ENCODE data around the gene DGKQ.
"Not testable (repeated sequence)": the region's sequence is repeated elsewhere in the genome, so short reads cannot be mapped to it uniquely, and the experiment has no call there.

The DGKQ gene

GRCh38 chr4:1011022-1011665, 37.8 kb upstream of the DGKQ start, which contains the start of gene FGFRL1:
FGFRL1 (plus strand) TSS chr4:1011626; CDS start chr4:1012486, 860 bp downstream.
- intact Hi-C loops (cut with DNase I) = no loop called here
- peak in 40 of 42 donors; percentile 59 to 90 (median 77) for DNase-seq

- intact Hi-C loops (cut with DNase I) = no loop called here
- DNase-seq = peak in 12 of 42 donors; percentile 26 to 60 (median 34)
Observed at GRCh38 chr4:1010395-1011021, 37.1 kb upstream of the DGKQ start.

DNA sequence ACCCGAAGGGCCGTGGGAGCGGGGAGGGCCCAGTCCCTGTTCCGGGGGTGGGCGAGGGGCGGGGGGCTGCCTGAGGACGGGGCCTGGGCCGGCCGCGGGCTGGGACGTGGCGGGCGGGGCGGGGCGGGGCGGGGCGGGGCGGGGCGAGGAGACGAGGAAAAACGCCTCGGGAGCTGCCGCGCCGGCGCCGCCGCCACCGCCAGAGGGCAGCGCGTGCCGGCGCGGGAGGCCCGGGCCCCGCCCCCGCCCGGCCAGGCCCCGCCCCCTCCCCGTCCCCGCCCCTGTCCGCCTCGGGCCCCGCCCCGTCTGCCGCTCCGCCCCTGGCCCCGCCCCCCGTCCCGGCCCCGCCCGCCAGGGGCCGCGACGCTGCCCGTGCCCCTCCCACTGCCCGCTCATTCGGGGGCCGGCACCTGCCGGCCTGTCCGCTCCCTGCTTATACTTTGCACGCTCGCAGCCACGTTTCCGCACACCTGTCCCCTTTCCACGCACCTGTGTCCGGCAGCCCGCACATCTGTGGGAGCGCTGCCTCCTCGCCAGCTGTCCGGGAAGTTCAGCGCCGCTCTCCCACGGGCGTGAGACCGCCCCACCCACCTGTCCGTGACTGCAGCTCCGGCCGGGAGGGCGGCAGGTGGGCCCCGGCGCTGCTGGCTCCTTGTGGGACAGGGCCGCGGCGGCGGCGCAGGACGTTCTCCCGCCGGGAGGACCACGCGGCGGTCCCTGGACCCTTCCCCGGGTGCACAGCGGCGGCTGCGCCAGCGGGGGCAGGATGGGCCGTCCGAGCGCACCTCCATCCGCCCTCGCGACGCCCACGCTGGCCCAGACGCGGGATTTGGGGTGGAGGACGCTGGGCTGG, 36.4 kb upstream of the DGKQ start:
- intact Hi-C loops (cut with DNase I) = no loop called here
- peak in 37 of 42 donors; percentile 45 to 87 (median 71) for DNase-seq

DNA sequence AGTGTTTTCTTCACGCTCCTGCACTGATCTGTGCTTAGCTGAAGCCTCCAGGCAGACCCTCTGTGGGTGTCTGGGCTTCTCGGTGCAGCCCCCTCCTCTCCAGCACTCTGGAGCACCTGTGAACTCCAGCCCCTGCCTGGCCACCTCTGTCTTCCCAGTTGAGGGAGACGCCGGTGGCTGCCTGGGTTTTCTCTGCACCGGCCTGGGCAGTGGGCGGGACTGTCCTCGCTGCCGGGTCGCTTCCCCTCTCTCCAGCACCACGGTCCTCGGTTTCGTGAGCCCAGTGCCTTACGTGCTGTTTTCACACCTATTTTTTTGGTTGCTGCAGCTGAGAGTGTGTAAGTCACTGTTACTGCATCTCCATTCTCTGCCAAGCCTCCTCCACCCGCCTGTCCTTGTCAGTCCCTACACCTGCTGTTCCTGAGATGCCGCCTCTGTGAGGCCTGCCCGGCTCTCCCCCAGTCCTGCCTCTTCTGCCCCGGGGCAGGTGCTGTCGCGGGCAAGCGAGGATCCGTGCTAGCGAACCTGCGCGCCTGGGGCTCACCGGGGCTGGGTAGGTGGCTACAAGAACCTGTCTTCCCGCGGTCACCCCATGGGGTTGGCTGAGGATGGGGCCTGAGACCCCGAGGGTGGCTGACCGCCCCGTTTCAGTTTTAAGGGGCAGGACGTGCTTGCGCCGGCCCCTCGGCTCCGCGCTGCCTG, 35.6 kb upstream of the DGKQ start:
- intact Hi-C loops (cut with DNase I) = no loop called here
- DNase-seq = peak in 3 of 42 donors; percentile 19 to 42 (median 33)

GRCh38 chr4:1006856-1007255, 33.5 kb upstream of the DGKQ start:
- DNase-seq = no peak
- intact Hi-C loops (cut with DNase I) = no loop called here

- DNase-seq = no peak
- intact Hi-C loops (cut with DNase I) = no loop called here
Observed at GRCh38 chr4:1004557-1005485, 31.5 kb upstream of the DGKQ start.

- intact Hi-C loops (cut with DNase I) = no loop called here
- no peak for DNase-seq
Observed at GRCh38 chr4:1004071-1004418, 30.7 kb upstream of the DGKQ start.

DNA sequence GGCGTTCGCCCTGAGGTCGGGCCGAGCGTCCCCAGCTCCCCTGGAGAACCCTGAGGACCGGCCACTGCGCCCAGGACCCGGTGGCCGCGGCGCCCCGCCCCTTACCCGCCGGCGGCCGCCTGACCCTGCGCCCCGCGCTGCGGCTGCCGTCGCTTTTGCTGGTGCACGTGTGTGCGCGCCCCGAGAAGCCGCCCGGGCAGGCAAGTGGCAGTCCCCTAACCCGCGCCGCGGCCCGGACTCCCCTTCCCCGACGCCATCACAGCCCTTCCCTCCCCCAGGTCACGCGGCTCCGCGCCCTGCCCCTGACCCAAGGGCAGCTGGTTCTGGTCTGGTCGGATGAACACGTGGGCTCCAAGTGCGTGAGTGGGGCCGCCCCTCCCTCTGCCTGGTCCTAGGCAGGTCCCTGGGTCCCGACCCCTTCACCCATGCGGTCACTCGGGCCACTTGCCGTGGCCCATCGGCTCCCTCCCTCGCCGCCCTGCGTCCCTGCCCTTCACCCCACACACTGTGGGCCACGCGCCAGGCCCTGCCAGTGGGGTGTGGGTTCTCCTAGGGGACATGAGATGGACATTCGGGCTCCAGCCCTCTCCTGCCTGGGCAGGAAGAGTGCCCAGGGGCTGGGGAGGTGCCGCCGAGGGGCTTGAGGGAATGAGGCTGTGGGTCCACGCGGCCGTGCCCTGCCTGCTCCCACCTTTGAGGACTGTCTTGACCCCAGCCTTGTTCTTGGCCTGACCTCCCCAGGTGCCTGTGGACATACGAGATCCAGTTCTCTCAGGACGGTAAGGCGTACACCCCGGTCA, 30.1 kb upstream of the DGKQ start:
- DNase-seq = no peak
- intact Hi-C loops (cut with DNase I) = no loop called here

DNA sequence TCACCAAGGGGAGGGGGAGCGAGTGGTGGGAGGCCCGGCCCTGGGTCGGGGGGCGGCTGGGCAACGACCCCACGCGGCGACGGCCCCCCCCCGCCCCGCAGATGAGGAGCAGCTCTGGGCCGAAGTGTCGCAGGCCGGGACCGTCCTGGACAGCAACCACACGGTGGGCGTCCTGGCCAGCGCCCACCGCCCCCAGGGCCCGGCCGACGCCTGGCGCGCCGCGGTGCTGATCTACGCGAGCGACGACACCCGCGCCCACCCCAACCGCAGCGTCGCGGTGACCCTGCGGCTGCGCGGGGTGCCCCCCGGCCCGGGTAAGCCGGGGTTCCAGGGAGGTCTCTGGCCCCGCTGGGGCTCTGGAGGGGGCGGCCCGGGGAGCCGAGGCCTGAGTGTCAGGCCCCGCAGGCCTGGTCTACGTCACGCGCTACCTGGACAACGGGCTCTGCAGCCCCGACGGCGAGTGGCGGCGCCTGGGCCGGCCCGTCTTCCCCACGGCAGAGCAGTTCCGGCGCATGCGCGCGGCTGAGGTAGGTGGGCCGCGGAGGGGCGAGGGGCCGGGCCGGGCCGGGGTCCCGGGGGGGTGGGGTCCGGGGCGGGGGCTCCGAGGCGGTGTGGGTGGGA, 29.4 kb upstream of the DGKQ start:
- intact Hi-C loops (cut with DNase I) = no loop called here
- DNase-seq = no peak

DNA sequence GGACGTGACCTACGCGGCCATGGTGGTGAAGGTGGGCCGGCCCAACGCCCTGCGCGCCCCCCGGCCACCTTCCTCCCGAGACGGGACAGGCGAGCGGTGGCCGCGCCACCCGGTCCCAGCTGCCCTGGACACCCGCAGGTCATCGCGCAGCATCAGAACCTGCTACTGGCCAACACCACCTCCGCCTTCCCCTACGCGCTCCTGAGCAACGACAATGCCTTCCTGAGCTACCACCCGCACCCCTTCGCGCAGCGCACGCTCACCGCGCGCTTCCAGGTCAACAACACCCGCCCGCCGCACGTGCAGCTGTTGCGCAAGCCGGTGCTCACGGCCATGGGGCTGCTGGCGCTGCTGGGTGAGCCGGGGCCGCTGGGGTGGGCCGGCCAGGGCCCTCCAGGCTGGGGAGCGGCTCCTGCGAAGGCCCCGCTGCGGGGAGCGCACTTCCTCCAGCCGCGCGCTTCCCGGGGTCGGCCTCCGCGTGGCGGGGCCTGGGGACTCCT, 28.8 kb upstream of the DGKQ start:
- intact Hi-C loops (cut with DNase I) = no loop called here
- DNase-seq = no peak

- DNase-seq = no peak
- intact Hi-C loops (cut with DNase I) = no loop called here
Observed at GRCh38 chr4:1001561-1002130, 28.3 kb upstream of the DGKQ start.

- intact Hi-C loops (cut with DNase I) = no loop called here
- DNase-seq = no peak
Observed at GRCh38 chr4:1000686-1001260, 27.4 kb upstream of the DGKQ start.

DNA sequence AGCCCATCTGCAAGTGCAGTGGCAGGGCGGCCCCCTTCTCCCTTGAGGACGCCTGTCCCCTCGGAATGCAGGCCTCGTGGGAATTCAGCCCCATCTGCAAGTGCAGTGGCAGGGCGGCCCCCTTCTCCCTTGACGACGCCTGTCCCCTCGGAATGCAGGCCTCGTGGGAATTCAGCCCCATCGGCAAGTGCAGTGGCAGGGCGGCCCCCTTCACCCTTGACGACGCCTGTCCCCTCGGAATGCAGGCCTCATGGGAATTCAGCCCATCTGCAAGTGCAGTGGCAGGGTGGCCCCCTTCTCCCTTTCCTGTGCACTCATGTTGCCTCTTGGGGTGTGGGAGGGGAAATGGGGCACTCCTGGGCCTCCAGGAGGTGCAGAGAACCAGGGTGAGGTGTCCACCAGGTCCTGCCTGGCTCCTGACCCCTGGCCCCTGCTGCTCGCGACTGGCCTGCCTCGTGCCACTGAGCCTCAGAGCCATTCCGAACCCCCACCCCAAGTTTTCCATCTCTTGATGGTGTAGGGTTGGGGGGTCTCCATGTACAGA, 26.6 kb upstream of the DGKQ start:
- intact Hi-C loops (cut with DNase I) = no loop called here
- no peak for DNase-seq

GRCh38 chr4:999240-999863, 26.0 kb upstream of the DGKQ start:
- intact Hi-C loops (cut with DNase I); DNase-seq: not testable (repeated sequence)

DNA sequence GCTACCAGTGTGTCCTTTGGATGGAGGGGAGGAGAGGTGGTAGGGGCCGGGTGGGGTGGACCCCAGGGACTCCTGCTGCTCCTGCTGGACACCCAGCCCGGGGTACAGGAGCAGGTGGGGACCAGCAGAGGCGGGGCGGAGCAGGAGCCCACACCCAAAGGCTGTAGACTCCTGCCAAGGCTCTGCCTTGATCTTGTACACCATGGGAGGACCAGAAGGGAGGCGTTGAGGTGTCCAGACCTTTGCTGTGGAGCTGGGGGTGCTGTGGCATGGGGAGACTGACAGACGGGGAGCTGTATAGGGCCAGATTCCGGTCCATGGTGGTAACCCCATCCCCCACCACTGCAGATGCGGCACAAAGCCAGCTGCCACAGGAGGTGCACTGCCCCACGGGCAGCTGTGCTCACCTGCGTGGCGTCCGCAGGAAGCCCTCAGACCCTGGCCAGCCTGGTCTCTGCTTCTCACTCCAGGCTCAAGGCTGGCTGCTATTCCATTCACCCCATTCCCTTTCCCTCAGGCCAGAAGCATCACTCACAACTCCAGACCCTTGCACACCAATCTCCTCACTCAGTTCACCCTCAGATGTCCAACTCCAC, 24.8 kb upstream of the DGKQ start:
- no peak for DNase-seq
- intact Hi-C loops (cut with DNase I) = no loop called here
